ENCODE measurements around the gene FALEC. TPM values are rescaled to one million over a fixed set of nuclear protein-coding genes. Genes with fewer than 3 reads are reported as not detected.

Gene FALEC
- total and polyA plus RNA-seq, 12 donors: 0.40 to 0.61 (median 0.50) TPM; not detected in 9

DNA sequence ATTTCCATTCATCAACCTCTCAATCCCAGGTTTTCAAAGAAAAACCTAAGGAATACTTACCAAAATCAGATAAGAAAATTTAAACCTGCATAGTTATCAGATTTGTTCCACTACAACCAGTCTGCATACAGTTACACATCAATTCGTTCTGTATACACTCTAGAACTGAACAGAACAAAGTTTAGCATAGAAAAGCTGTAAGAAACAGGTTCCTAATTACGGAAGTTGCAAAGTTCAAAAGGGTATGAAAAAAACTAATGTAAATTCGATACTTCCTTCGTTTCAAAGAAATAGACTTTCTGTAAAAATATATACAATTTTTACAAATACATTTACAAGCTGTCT is 60.8 kb downstream of the FALEC start:
- Histone ChIP-seq H3K36me3 (replicated peaks in 1 of 2) (peaks cover 0 to 63% of the 10 kb centered on the region in 2 donors), H3K27ac (peak overlapping the region in 2 of 5 donors; percentile 100), H3K9me3 (replicated peaks in 1 of 3) (no peaks in the 10 kb centered on the region), H3K4me3 (peak overlapping the region in 3 of 4 donors; percentile 25 to 99 (median 96)), H3K4me1 (replicated peaks in 1 of 2) (peaks cover 54 to 57% of the 10 kb centered on the region in 2 donors), H3K27me3 (no peaks in the 10 kb centered on the region)
- intact Hi-C loops (cut with DNase I): loop anchor here (5.0 kb wide), 2 partner anchors 41 to 46 kb away; no protein-coding TSS in a partner anchor
- TF ChIP-seq, protein P1, sequence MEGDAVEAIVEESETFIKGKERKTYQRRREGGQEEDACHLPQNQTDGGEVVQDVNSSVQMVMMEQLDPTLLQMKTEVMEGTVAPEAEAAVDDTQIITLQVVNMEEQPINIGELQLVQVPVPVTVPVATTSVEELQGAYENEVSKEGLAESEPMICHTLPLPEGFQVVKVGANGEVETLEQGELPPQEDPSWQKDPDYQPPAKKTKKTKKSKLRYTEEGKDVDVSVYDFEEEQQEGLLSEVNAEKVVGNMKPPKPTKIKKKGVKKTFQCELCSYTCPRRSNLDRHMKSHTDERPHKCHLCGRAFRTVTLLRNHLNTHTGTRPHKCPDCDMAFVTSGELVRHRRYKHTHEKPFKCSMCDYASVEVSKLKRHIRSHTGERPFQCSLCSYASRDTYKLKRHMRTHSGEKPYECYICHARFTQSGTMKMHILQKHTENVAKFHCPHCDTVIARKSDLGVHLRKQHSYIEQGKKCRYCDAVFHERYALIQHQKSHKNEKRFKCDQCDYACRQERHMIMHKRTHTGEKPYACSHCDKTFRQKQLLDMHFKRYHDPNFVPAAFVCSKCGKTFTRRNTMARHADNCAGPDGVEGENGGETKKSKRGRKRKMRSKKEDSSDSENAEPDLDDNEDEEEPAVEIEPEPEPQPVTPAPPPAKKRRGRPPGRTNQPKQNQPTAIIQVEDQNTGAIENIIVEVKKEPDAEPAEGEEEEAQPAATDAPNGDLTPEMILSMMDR (IDR thresholded peaks at IDR 0.05): no peak
- peak in 1 of 2 donors; percentile 6 for TF ChIP-seq POLR2A (IDR thresholded peaks at IDR 0.05)
- no peak for DNase-seq
- 1 to 5% (median 4%) methylated on average over 4 of the region's 4 CpGs for WGBS, 4 donors

DNA sequence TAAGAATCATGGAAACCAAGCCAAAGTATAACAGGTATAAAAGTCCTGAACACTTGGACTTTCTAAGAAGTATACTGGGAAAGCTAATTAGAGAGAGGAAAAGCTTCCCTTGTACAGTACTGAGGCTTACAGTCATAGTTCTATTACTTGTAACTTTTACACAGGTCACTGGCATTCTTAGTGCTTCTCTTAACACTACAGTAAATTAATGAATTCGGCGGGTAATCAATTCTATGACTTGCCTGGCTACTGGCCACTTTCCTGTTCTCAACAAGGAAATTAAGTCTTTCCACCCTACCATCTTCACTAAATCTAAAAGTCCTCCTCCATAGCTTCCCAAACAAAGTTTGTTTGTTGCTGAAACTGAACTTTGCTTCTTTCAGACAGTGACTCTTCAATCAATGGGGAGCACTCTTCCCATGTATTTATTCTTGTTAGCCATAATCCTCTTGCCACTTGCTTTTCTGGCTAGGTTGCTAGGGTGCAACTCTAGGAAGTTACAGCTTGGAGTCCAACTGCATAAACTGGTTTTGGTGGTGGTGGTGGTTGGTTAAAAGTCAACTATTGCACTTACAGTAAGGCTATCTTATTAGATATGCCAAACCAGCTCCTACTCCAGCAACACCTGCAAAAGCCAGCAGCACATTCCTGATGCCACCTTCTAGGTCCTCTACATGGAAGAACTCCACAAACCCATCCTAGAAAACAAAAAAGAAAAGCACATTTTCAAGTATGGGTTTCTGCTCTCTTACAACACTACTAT is 61.4 kb downstream of the FALEC start:
- 6 to 12% (median 10%) methylated on average over 2 of the region's 2 CpGs for WGBS, 4 donors
- Histone ChIP-seq H3K36me3 (replicated peaks in 1 of 2) (peaks cover 0 to 57% of the 10 kb centered on the region in 2 donors), H3K4me1 (replicated peaks in 1 of 2) (peaks cover 48 to 51% of the 10 kb centered on the region in 2 donors), H3K27ac (peak overlapping the region; percentile 20 to 100 (median 100)), H3K27me3 (no peaks in the 10 kb centered on the region), H3K4me3 (peak overlapping the region in 3 of 4 donors; percentile 67 to 99 (median 96)), H3K9me3 (replicated peaks in 1 of 3) (no peaks in the 10 kb centered on the region)
- TF ChIP-seq POLR2A (IDR thresholded peaks at IDR 0.05): peak in 1 of 2 donors; percentile 9
- TF ChIP-seq, protein P1 (IDR thresholded peaks at IDR 0.05): no peak
- intact Hi-C loops (cut with DNase I): loop anchor here (5.0 kb wide), 2 partner anchors 40 to 45 kb away; no protein-coding TSS in a partner anchor
- peak in 1 of 7 donors; percentile 11 for DNase-seq

DNA sequence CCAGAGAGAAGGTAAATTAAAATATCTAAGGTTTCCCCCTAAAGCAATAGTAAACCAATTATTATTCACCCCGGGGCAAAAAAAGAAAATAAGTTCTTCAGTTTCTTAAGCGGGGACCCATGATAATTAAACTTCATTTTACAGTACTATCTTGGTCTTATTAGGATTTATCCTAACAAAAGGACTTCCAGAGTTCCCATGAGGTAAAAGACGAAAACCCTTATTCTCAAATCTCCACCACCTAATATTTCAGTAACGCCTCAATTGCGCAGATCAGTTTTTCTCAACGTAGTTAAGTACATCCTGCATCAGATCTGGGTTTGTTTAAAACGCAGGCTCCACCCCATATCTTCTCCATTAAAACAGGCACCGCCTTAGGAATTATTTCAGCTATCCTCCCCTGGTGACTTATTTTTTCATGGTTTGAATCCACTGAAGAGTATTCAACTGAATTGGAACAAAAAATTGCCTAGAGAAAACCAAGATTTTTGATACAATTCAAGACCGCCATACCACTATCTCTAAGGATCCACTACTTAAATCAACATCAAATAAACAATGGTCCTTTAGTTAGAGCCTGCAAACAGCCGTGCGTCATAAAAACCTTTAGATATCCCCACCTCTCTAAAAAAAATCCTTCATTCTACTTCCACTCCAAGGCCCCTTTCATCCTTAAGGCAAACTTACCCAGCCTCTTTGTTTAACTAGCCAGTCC is 62.2 kb downstream of the FALEC start:
- peak in 1 of 7 donors; percentile 5 for DNase-seq
- H3K27me3 ChIP-seq: no peaks in the 10 kb centered on the region
- intact Hi-C loops (cut with DNase I): loop anchor here (5.0 kb wide), 2 partner anchors 40 to 45 kb away; no protein-coding TSS in a partner anchor
- no peaks in the 10 kb centered on the region for H3K9me3 ChIP-seq (replicated peaks in 1 of 3)
- H3K4me1 ChIP-seq (replicated peaks in 1 of 2): peaks cover 43 to 46% of the 10 kb centered on the region in 2 donors
- H3K27ac ChIP-seq: peak overlapping the region; percentile 93 to 100 (median 100)
- peak overlapping the region; percentile 67 to 99 (median 92) for H3K4me3 ChIP-seq
- WGBS, 4 donors: 1% methylated on average over 11 of the region's 11 CpGs
- H3K36me3 ChIP-seq (replicated peaks in 1 of 2): peaks cover 0 to 49% of the 10 kb centered on the region in 2 donors
- peak in 1 of 2 donors; percentile 7 for TF ChIP-seq POLR2A (IDR thresholded peaks at IDR 0.05)
- TF ChIP-seq, protein P1 (IDR thresholded peaks at IDR 0.05): no peak

Data from adrenal gland (tissue), 12 donors.